ENCODE data around the gene BCO2. TPM values are rescaled to one million over a fixed set of nuclear protein-coding genes. Genes with fewer than 3 reads are reported as not detected.

The BCO2 gene
- total and polyA plus RNA-seq, 7 donors: 3.5 to 42.4 (median 5.7) TPM

GRCh38 chr11:112200252-112200651, 24.9 kb downstream of the BCO2 start:
- intact Hi-C loops (cut with DNase I): no loop called here
- DNase-seq: no peak
- peaks cover 0 to 78% of the 10 kb centered on the region in 2 donors for H3K36me3 ChIP-seq (ENCODE audit: insufficient read depth in 1 of 2, low read depth in 1 of 2)
- no peak overlapping the region for H3K4me3 ChIP-seq
- no peak for ATAC-seq
- no peak overlapping the region for H3K27ac ChIP-seq
- WGBS, 3 donors: 33 to 55% (median 33%) methylated on average over 2 of the region's 2 CpGs
- TF ChIP-seq CTCF (IDR thresholded peaks at IDR 0.05): no peak
- H3K9me3 ChIP-seq: no peaks in the 10 kb centered on the region
- no peaks in the 10 kb centered on the region for H3K4me1 ChIP-seq
- no peaks in the 10 kb centered on the region for H3K27me3 ChIP-seq (ENCODE audit: insufficient read depth in 3 of 3, low read length in 2 of 3)

GRCh38 chr11:112206071-112206470, 30.8 kb downstream of the BCO2 start:
- intact Hi-C loops (cut with DNase I): no loop called here
- Histone ChIP-seq H3K27ac (no peak overlapping the region), H3K27me3 (ENCODE audit: insufficient read depth in 3 of 3, low read length in 2 of 3) (no peaks in the 10 kb centered on the region), H3K9me3 (no peaks in the 10 kb centered on the region), H3K36me3 (ENCODE audit: insufficient read depth in 1 of 2, low read depth in 1 of 2) (peaks cover 0 to 52% of the 10 kb centered on the region in 2 donors), H3K4me1 (no peaks in the 10 kb centered on the region), H3K4me3 (no peak overlapping the region)
- no peak for ATAC-seq
- no peak for DNase-seq
- 94 to 97% (median 95%) methylated on average over 21 to 23 of the region's 23 CpGs for WGBS, 3 donors
- TF ChIP-seq CTCF (IDR thresholded peaks at IDR 0.05): no peak

GRCh38 chr11:112210890-112211289, 35.6 kb downstream of the BCO2 start:
- Histone ChIP-seq H3K4me3 (no peak overlapping the region), H3K4me1 (no peaks in the 10 kb centered on the region), H3K27me3 (ENCODE audit: insufficient read depth in 3 of 3, low read length in 2 of 3) (no peaks in the 10 kb centered on the region), H3K9me3 (no peaks in the 10 kb centered on the region), H3K27ac (no peak overlapping the region), H3K36me3 (ENCODE audit: insufficient read depth in 1 of 2, low read depth in 1 of 2) (peaks cover 0 to 28% of the 10 kb centered on the region in 2 donors)
- ATAC-seq (no peak), DNase-seq (no peak)
- 72 to 78% (median 73%) methylated on average over 1 of the region's 1 CpG for WGBS, 3 donors
- TF ChIP-seq CTCF (IDR thresholded peaks at IDR 0.05): no peak
- intact Hi-C loops (cut with DNase I): loop anchor here in 1 of 2 donors (10.0 kb wide), 1 partner anchor 344 kb away; no protein-coding TSS in a partner anchor

GRCh38 chr11:112211536-112211935, 36.2 kb downstream of the BCO2 start:
- ATAC-seq: no peak
- Histone ChIP-seq H3K4me3 (no peak overlapping the region), H3K36me3 (ENCODE audit: insufficient read depth in 1 of 2, low read depth in 1 of 2) (peaks cover 0 to 33% of the 10 kb centered on the region in 2 donors), H3K27ac (no peak overlapping the region), H3K27me3 (ENCODE audit: insufficient read depth in 3 of 3, low read length in 2 of 3) (no peaks in the 10 kb centered on the region), H3K4me1 (no peaks in the 10 kb centered on the region), H3K9me3 (no peaks in the 10 kb centered on the region)
- no peak for TF ChIP-seq CTCF (IDR thresholded peaks at IDR 0.05)
- intact Hi-C loops (cut with DNase I): loop anchor here in 1 of 2 donors (10.0 kb wide), 1 partner anchor 343 kb away; no protein-coding TSS in a partner anchor
- DNase-seq: no peak
- 49 to 55% (median 52%) methylated on average over 2 of the region's 2 CpGs for WGBS, 3 donors

GRCh38 chr11:112212290-112212689, 37.0 kb downstream of the BCO2 start:
- ATAC-seq (no peak), DNase-seq (no peak)
- H3K9me3 ChIP-seq: no peaks in the 10 kb centered on the region
- 96 to 97% (median 97%) methylated on average over 3 of the region's 3 CpGs for WGBS, 3 donors
- H3K4me1 ChIP-seq: no peaks in the 10 kb centered on the region
- H3K27ac ChIP-seq: no peak overlapping the region
- peaks cover 0 to 39% of the 10 kb centered on the region in 2 donors for H3K36me3 ChIP-seq (ENCODE audit: insufficient read depth in 1 of 2, low read depth in 1 of 2)
- no peak for TF ChIP-seq CTCF (IDR thresholded peaks at IDR 0.05)
- H3K27me3 ChIP-seq (ENCODE audit: insufficient read depth in 3 of 3, low read length in 2 of 3): no peaks in the 10 kb centered on the region
- no peak overlapping the region for H3K4me3 ChIP-seq
- intact Hi-C loops (cut with DNase I): loop anchor here in 1 of 2 donors (10.0 kb wide), 1 partner anchor 343 kb away; no protein-coding TSS in a partner anchor

Data from psoas muscle (tissue), 8 donors.